Stimulated activated CD4-positive, alpha-beta T cell treated with anti-CD3 and anti-CD28 coated beads, Interleukin-12 subunit alpha, Interleukin-12 subunit beta, amount 100 ng/mL, for 48 hours (primary cell): ENCODE data around the gene SLC10A7.
A peak's percentile ranks its signal among the peaks of the same experiment; 100 is the strongest.
"Not testable (repeated sequence)": the region's sequence is repeated elsewhere in the genome, so short reads cannot be mapped to it uniquely, and the experiment has no call there.

Experiments used
- DNase-seq, 3 donors: peaks; one replicate each; pipeline ENCODE4 v3.0.0-alpha.2; 2020; ENCODE audit warnings: low read depth in 2 of 3, low spot score in 1 of 3

Gene SLC10A7

DNA sequence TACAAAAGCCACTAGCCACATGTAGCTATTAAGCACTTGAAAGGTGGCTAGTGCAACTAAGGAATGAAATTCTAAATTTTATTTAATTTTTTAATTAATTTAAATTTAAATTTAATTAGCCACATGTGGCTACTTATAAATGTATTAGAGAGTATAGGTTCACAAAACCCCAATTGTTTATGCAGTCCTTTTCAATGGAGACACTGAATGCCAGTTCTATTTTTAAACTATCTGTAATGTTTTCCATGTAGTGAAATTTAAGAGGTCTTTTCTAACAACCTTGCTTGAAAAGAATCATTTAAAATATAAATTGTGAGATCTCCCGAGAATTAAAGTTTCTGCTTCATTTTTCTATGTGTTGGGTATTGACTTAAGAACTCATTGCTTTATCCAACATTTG is 154.4 kb downstream of the SLC10A7 start:
- no peak for DNase-seq

DNA sequence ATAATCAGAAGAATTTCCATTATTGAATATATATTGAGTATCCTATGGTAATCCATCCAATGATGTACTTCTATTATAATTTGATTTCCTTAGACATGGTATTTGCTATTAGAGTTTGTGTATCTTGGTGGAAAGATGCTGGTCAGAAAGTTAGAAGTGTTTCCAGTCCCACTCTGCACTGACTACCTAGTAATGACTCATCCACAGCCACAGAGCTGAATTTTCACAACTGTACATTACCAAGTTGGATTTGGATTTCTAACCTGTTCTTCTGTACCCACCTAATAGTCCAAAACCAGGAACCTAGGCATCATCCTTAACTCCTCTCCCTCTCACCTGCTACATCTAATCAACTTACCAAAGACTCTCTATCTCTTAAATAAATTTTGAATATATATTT is 162.0 kb downstream of the SLC10A7 start:
- no peak for DNase-seq

GRCh38 chr4:146350114-146350513 is 171.6 kb downstream of the SLC10A7 start:
- DNase-seq, result not testable (repeated sequence)

DNA sequence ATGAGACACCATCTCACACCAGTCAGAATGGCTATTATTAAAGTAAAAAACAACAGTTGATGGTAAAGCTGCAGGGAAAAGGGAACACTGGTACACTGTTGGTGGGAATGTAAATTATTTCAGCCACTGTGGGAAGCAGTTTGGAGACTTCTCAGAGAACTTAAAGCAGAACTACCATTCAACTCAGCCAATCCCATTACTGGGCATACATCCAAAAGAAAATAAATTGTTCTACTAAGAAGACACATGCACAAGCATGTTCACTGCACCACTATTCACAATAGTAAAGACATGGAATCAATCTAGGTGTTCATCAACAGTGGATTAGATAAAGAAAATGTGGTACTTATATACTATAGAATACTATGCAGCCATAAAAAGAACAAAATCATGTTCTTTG is 172.4 kb downstream of the SLC10A7 start:
- no peak for DNase-seq

GRCh38 chr4:146347822-146348221 is 173.9 kb downstream of the SLC10A7 start:
- DNase-seq, result no peak

GRCh38 chr4:146346276-146346675 is 175.5 kb downstream of the SLC10A7 start:
- no peak for DNase-seq

GRCh38 chr4:146343776-146344175 is 178.0 kb downstream of the SLC10A7 start:
- DNase-seq, result no peak

DNA sequence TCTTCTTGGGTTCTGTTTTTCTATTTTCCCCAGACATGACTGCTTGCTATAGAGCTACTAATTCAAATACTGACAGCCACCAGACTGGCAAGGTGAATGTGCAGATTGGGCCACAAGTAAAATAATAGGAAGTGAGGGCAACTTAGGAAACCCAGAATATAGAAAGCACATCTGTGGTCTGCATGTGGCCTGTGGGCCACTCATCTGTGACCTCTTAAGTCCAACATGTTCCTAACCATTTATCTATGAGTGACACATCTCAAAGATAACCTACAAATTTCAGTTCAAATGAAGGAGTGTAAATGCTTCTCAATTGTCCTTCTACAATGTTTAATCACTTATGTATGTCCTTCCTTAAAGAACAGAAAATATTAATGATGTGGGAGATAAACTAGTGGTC is 178.5 kb downstream of the SLC10A7 start:
- DNase-seq, result no peak

DNA sequence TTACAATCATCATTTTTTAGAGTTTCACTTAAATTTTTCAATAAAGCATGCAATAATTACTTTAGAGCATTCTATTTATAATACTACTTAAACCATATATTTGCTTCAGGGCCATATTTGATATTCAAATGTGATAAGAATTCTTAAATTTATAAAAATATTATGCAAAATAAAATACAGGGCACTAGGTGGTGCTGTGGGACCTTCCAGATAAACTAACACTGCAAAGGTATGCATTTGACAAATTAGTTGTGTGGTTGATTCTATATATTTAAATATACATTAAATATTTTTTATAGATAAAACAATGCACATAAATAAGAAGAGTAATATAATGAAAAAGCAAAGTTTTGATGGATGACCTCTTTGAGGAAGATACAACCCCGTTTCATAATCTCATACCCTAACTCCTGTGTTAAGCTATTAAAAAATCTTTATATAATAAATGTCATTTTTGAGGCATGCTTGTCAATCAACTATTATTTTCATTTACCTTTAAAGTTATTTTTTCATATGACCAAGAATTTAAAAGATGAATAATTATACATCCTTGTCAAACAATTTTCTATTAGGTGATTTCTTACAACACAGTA is 179.0 kb downstream of the SLC10A7 start:
- peak in 1 of 3 donors; percentile 29 for DNase-seq

GRCh38 chr4:146340798-146341197 is 180.9 kb downstream of the SLC10A7 start:
- DNase-seq, result no peak

DNA sequence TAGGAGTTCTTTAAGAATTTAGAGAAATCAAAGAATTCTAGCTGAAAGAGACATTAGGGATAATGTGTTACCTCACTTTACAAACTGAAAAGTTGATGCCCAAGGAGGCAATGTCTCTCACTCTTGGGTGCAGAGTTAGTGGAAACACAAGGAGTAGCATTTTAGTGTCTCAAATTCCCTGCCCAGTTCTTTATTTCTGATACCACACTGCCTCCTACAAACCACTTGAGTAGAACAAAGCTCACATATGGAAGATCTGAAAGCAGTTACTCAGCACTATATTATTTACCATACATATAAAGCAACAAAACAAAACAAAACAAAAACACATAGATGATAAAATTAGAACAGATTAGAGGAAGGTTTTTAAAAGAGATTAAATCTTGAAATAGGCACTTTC is 183.2 kb downstream of the SLC10A7 start:
- DNase-seq, result no peak

- DNase-seq, result no peak
Measured at GRCh38 chr4:146336410-146336807, 185.3 kb downstream of the SLC10A7 start.

- no peak for DNase-seq
Measured at GRCh38 chr4:146335763-146336409, 185.9 kb downstream of the SLC10A7 start.

GRCh38 chr4:146334862-146335449 is 186.8 kb downstream of the SLC10A7 start:
- DNase-seq, result no peak

DNA sequence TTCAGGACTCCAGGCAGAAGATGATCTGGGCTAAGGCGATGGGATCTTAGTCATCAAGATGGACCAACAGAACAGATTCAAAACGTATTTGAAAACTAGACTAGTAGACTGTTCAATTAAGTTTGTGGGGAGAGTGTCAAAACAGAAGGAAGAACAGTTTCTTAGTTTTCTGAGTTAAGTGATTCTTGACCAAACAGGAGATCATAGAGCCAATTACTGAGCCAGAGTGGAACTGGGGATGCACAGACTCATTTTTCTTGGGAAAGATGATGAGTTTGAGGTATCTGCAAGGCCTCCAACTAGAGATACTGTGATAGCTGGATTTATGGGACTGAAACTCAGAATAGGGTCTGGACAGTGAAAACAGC is 187.9 kb downstream of the SLC10A7 start:
- DNase-seq, result no peak

- peak in 2 of 3 donors; percentile 0 to 3 for DNase-seq
Measured at GRCh38 chr4:146333187-146333894, 188.4 kb downstream of the SLC10A7 start.

- no peak for DNase-seq
Measured at GRCh38 chr4:146330392-146330791, 191.3 kb downstream of the SLC10A7 start.

- no peak for DNase-seq
Measured at GRCh38 chr4:146329050-146329716, 192.6 kb downstream of the SLC10A7 start.

- DNase-seq, result no peak
Measured at GRCh38 chr4:146327859-146328650, 193.7 kb downstream of the SLC10A7 start.

DNA sequence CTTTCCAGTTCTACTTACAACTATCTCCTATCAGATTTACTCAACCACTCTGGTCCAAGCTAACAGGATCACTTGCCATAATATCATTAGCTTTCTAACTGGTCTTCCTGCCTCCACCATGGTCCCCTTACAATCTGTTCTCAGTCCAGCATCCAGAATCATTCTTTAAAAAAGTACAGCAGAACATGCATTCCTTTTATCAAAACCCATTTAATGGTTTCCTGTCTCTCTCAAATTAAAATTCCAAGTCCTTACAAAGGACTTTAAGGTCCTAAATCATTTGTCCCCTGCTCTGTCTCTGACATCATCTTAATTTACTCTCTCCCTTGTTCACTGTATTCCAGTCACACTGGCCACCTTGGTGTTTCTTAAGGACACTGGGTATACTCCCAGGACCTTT is 202.8 kb downstream of the SLC10A7 start:
- no peak for DNase-seq

DNA sequence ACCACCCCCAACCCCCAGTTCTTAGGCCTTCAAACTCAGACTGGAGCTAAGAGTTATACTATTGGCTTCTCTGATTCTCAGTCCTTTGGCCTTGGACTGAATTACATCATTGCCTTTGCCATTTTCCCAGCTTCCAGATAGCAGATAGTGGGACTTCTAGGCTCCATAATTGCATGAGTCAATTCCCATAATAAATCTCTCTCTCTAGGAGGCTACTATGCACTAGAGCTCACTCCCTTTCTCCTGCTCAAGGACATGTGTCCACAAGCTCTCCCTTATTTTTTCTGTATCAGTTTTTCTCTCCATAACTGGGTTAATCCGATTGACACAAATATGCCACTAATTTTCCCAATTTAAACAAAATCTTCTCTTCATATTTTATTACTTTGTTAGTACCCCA is 204.0 kb downstream of the SLC10A7 start:
- no peak for DNase-seq
